Measurements from ENCODE around the gene TMEM14C.

TMEM14C gene

GRCh38 chr6:10769419-10769818, 46.5 kb downstream of the TMEM14C start:
- H3K4me3 ChIP-seq (ENCODE audit: low read depth, low read length): no peak overlapping the region
- TF ChIP-seq CTCF (IDR thresholded peaks at IDR 0.05; ENCODE audit: borderline replicate concordance, insufficient read depth, low read depth, low read length): no peak

GRCh38 chr6:10771371-10771894, 48.6 kb downstream of the TMEM14C start:
- TF ChIP-seq CTCF (IDR thresholded peaks at IDR 0.05; ENCODE audit: borderline replicate concordance, insufficient read depth, low read depth, low read length): no peak
- H3K4me3 ChIP-seq (ENCODE audit: low read depth, low read length): no peak overlapping the region

- no peak for TF ChIP-seq CTCF (IDR thresholded peaks at IDR 0.05; ENCODE audit: borderline replicate concordance, insufficient read depth, low read depth, low read length)
- no peak overlapping the region for H3K4me3 ChIP-seq (ENCODE audit: low read depth, low read length)
These were observed 55.4 kb downstream of the TMEM14C start for GRCh38 chr6:10778230-10778629.

- H3K4me3 ChIP-seq (ENCODE audit: low read depth, low read length): no peak overlapping the region
- no peak for TF ChIP-seq CTCF (IDR thresholded peaks at IDR 0.05; ENCODE audit: borderline replicate concordance, insufficient read depth, low read depth, low read length)
These were observed 56.2 kb downstream of the TMEM14C start for GRCh38 chr6:10779076-10779475.
